A549 (cell line): ENCODE results near the gene TNP2. TPM values are rescaled to one million over a fixed set of nuclear protein-coding genes. Genes with fewer than 3 reads are reported as not detected.

Experiments
- ATAC-seq, 2 experiments: fragments of 200-7000 bp in 1 of 2; fragments of >200 bp in 1 of 2; cut with Nextera tagmentation in 1 of 2; cut with Tn5 transposase in 1 of 2; 3 replicates each; pipeline versions ENCODE4 v1.8.0 to v1.9.1; 2018 to 2020; ENCODE audit warnings: mild to moderate bottlenecking in 1 of 2, moderate library complexity in 1 of 2
- CTCF ChIA-PET: fragments of 300-600 bp; sonication (Branson Sonifier 250); formaldehyde crosslinking; extraction: SDS; loops from one replicate; lab custom pipeline; 2021; ENCODE audit warnings: antibody characterized with exemption, inconsistent platforms; lab: Yijun Ruan, JAX
- POLR2A ChIA-PET: fragments of 350-600 bp; formaldehyde crosslinking; extraction: SDS; loops from one replicate; lab custom pipeline; 2021; ENCODE audit warnings: antibody characterized with exemption, inconsistent platforms; lab: Yijun Ruan, JAX
- DNase-seq, 2 experiments: peaks; one replicate each; pipeline versions ENCODE4 v3.0.0 to v3.0.0-alpha.2; 2011 to 2016; ENCODE audit warnings: low read depth in 1 of 2, low spot score in 1 of 2
- FAIRE-seq: peaks from 2 replicates; lab custom pipeline; 2011; peaks lifted over from hg19 to GRCh38; lab: Jason Lieb, UNC
- H3K27ac ChIP-seq, 2 experiments: fragments of >200 bp; sonication (Bioruptor Twin); formaldehyde crosslinking; 3 replicates each; pipeline ENCODE4 v1.5.1; 2016 to 2017
- H3K4me1 ChIP-seq: fragments of >200 bp; sonication (Bioruptor Twin); formaldehyde crosslinking; 3 replicates; pipeline ENCODE4 v1.6.1; 2016
- H3K4me2 ChIP-seq: fragments of >200 bp; sonication (Bioruptor Twin); formaldehyde crosslinking; 3 replicates; pipeline ENCODE4 v1.6.1; 2016
- H3K4me3 ChIP-seq: fragments of >200 bp; sonication (Bioruptor Twin); formaldehyde crosslinking; 3 replicates; pipeline ENCODE4 v1.5.1; 2016
- H3K9me3 ChIP-seq: fragments of >200 bp; sonication (Bioruptor Twin); formaldehyde crosslinking; 3 replicates; pipeline ENCODE4 v1.6.1; 2016
- BCL3 ChIP-seq: fragments of >200 bp; sonication (Bioruptor Twin); formaldehyde crosslinking; IDR thresholded peaks from 3 replicates; pipeline ENCODE4 v1.6.1; 2016
- BHLHE40 ChIP-seq: IDR thresholded peaks from 2 replicates; pipeline ENCODE4 v1.6.1; 2012; ENCODE audit warnings: low read depth, low read length, inconsistent platforms
- CBX8 ChIP-seq: fragments of 200-600 bp; sonication (generic); IDR thresholded peaks from 2 replicates; pipeline ENCODE4 v1.6.1; 2016
- CHD2 ChIP-seq: fragments of 150-350 bp; IDR thresholded peaks from 2 replicates; pipeline ENCODE4 v1.6.1; 2014; ENCODE audit warnings: low read length; ENCODE audit not compliant: partially characterized antibody
- CHD4 ChIP-seq: fragments of 200-600 bp; sonication (generic); IDR thresholded peaks from 2 replicates; pipeline ENCODE4 v1.6.1; 2016; ENCODE audit warnings: antibody characterized with exemption, mild to moderate bottlenecking, borderline replicate concordance
- E2F6 ChIP-seq: IDR thresholded peaks from 2 replicates; pipeline ENCODE4 v1.6.1; 2012; ENCODE audit warnings: low read depth, borderline replicate concordance
- ESRRA ChIP-seq: fragments of 150-350 bp; IDR thresholded peaks from 2 replicates; pipeline ENCODE4 v1.6.1; 2014; ENCODE audit warnings: mild to moderate bottlenecking, low read length, borderline replicate concordance
- FOSL2 ChIP-seq, 2 experiments: fragments of 450-650 bp in 1 of 2; fragments of >200 bp in 1 of 2; sonication (Bioruptor Twin) in 1 of 2; formaldehyde crosslinking; IDR thresholded peaks; 2 replicates each; pipeline versions ENCODE4 v1.5.0 to v1.6.1; 2016 to 2020; ENCODE audit warnings: mild to moderate bottlenecking in 1 of 2, moderate library complexity in 1 of 2
- FOXS1 ChIP-seq: fragments of 250-450 bp; sonication (Bioruptor Pico); IDR thresholded peaks from 2 replicates; pipeline ENCODE4 v1.5.0; 2020; ENCODE audit warnings: mild to moderate bottlenecking, moderate library complexity
- GATA3 ChIP-seq: IDR thresholded peaks from 2 replicates; pipeline ENCODE4 v1.6.1; 2012; ENCODE audit warnings: borderline replicate concordance
- HES2 ChIP-seq: fragments of >200 bp; sonication (Bioruptor Twin); formaldehyde crosslinking; IDR thresholded peaks from 2 replicates; pipeline ENCODE4 v1.6.1; 2016
- HEYL ChIP-seq: fragments of 250-450 bp; sonication (Bioruptor Pico); IDR thresholded peaks from 2 replicates; pipeline ENCODE4 v1.8.0; 2021; ENCODE audit warnings: mild to moderate bottlenecking, moderate library complexity
- HOXB13 ChIP-seq: fragments of 250-450 bp; sonication (Bioruptor Pico); IDR thresholded peaks from 2 replicates; pipeline ENCODE4 v1.5.0; 2020; ENCODE audit warnings: low read depth, mild to moderate bottlenecking, moderate library complexity
- JUN ChIP-seq, 2 experiments: fragments of >200 bp; sonication (Bioruptor Twin); formaldehyde crosslinking; IDR thresholded peaks; 2 replicates in 1 of 2; 3 replicates in 1 of 2; pipeline ENCODE4 v1.6.1; 2016 to 2017
- JUNB ChIP-seq: fragments of >200 bp; sonication (Bioruptor Twin); formaldehyde crosslinking; IDR thresholded peaks from 2 replicates; pipeline ENCODE4 v1.6.1; 2016
- MAFK ChIP-seq: fragments of 450-650 bp; IDR thresholded peaks from 2 replicates; pipeline ENCODE4 v1.6.1; 2014; ENCODE audit not compliant: partially characterized antibody
- MAX ChIP-seq: IDR thresholded peaks from 2 replicates; pipeline ENCODE4 v1.6.1; 2012
- MYC ChIP-seq: IDR thresholded peaks from 2 replicates; pipeline ENCODE4 v1.6.1; 2012; ENCODE audit warnings: mild to moderate bottlenecking, inconsistent platforms, low read length, improper control_type of control experiment, borderline replicate concordance
- NFE2L2 ChIP-seq: fragments of 150-350 bp; conservative IDR thresholded peaks from 2 replicates; pipeline ENCODE4 v1.6.1; 2014; ENCODE audit warnings: low read length
- NPAS2 ChIP-seq: fragments of 250-450 bp; sonication (Bioruptor Pico); IDR thresholded peaks from 2 replicates; pipeline ENCODE4 v1.8.0; 2022; ENCODE audit warnings: mild to moderate bottlenecking, moderate library complexity, borderline replicate concordance
- NR3C1 ChIP-seq: fragments of >200 bp; sonication (Bioruptor Twin); formaldehyde crosslinking; IDR thresholded peaks from 3 replicates; pipeline ENCODE4 v1.6.1; 2017
- POLR2A ChIP-seq: IDR thresholded peaks from 2 replicates; pipeline ENCODE4 v1.6.1; 2012; ENCODE audit warnings: mild to moderate bottlenecking, low read length
- POLR2AphosphoS2 ChIP-seq: conservative IDR thresholded peaks from 2 replicates; pipeline ENCODE4 v1.6.1; 2012; ENCODE audit warnings: low read length, improper control_type of control experiment, inconsistent platforms
- RAD21 ChIP-seq, 2 experiments: fragments of >200 bp in 1 of 2; sonication (Bioruptor Twin) in 1 of 2; formaldehyde crosslinking in 1 of 2; IDR thresholded peaks in 1 of 2; conservative IDR thresholded peaks in 1 of 2; 2 replicates in 1 of 2; 3 replicates in 1 of 2; pipeline ENCODE4 v1.6.1; 2012 to 2018; ENCODE audit warnings: inconsistent platforms in 1 of 2
- REST ChIP-seq: fragments of 200-600 bp; sonication (generic); IDR thresholded peaks from 2 replicates; pipeline ENCODE4 v1.6.1; 2016; ENCODE audit warnings: antibody characterized with exemption, mild to moderate bottlenecking, moderate library complexity
- RFX5 ChIP-seq: fragments of 450-650 bp; IDR thresholded peaks from 2 replicates; pipeline ENCODE4 v1.7.1; 2014; ENCODE audit warnings: antibody characterized with exemption, mild to moderate bottlenecking, moderate library complexity
- RNF2 ChIP-seq: fragments of 200-600 bp; sonication (generic); IDR thresholded peaks from 2 replicates; pipeline ENCODE4 v1.6.1; 2016; ENCODE audit warnings: low read depth, mild to moderate bottlenecking, antibody characterized with exemption, moderate library complexity, borderline replicate concordance
- SMC3 ChIP-seq: fragments of >200 bp; sonication (Bioruptor Twin); formaldehyde crosslinking; IDR thresholded peaks from 3 replicates; pipeline ENCODE4 v1.6.1; 2018; ENCODE audit warnings: inconsistent platforms
- SREBF2 ChIP-seq: fragments of 450-650 bp; IDR thresholded peaks from 2 replicates; pipeline ENCODE4 v1.6.1; 2014; ENCODE audit warnings: mild to moderate bottlenecking, moderate library complexity
- TP53 ChIP-seq: fragments of 250-450 bp; sonication (Bioruptor Pico); IDR thresholded peaks from 2 replicates; pipeline ENCODE4 v1.5.0; 2021; ENCODE audit warnings: mild to moderate bottlenecking, moderate library complexity
- USF2 ChIP-seq: fragments of 450-650 bp; IDR thresholded peaks from 2 replicates; pipeline ENCODE4 v1.6.1; 2014; ENCODE audit warnings: antibody characterized with exemption
- ZNF302 ChIP-seq: fragments of 250-450 bp; sonication (Bioruptor Pico); IDR thresholded peaks from 2 replicates; pipeline ENCODE4 v1.9.0; 2021; ENCODE audit warnings: inconsistent platforms, mild to moderate bottlenecking, moderate library complexity
- WGBS: methylation state at CpG from one replicate; pipeline ENCODE4 v1.1.6; 2017; ENCODE audit errors: missing lambda C conversion rate; 5-methylcytosine and 5-hydroxymethylcytosine counted together
- polyA plus RNA-seq, 4 experiments: library from polyadenylated mRNA; depleted of rRNA in 3 of 4; stranded (reverse); fragments of >200 nt; fragmentation: RNase III in 1 of 4; extraction: RNeasy Plus Mini Kit Qiagen cat#74134 plus additional on column Dnase treatment in 1 of 4; gene quantifications; 2 replicates in 3 of 4; 3 replicates in 1 of 4; pipeline ENCODE4 v1.2.3, GENCODE V29; 2011 to 2017
- TF ChIP-seq, protein P1 (sequence below): fragments of 250-450 bp; sonication (Bioruptor Pico); IDR thresholded peaks from 2 replicates; pipeline ENCODE4 v1.5.0; 2020; ENCODE audit warnings: low read depth, mild to moderate bottlenecking, moderate library complexity

The TNP2 gene
- polyA plus RNA-seq, 2 of the 4 experiments (the other 2 are of a cell fraction), result not detected

DNA sequence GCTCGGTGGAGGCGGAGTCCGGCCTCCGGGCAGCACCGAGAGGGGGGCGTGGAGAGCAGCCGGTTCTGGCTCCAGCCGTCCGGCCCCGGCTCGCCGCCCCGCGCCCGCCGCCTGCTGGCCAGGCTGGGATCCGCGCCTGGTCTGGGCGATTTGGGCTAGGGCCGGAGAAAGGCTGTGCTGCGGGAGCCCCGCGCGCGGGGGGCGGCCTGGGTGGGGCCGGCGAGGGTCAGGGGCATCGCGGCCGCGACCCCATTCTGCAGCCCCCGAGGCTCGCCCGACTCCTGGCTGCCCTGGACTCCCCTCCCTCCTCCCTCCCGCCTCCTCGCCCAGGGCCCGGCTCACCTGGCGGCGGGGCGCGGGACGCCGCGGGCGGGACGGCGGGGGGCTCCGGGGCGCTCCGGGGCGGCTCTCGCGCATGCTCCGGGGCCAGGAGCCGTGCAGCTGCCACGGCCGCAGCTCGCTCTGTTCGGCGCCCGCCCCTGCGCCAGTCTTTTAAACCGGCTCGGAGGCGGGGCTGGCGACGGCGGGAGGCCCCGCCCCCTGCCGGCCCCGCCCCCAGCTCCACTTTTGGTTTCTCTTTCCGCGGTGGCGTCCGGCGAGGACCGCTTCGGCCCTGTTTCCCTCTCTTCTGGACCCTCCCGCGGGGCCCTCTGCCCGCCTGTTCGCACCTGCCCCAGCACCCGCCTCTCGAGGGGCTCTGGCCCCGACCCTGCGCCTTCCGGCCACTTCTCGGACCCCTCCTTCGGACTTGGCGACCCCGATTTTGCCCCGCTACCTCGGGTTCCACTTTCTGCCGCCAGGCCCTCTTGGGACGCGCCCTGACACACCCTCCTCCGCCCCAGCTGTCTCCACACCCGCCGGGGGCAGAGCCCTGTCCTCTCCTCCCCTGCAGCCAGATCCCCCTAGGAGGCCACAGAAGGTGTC is 13.1 kb downstream of the TNP2 start, which contains the start of gene SOCS1:
SOCS1 (minus strand) TSS at position 468 of the 924 bp plus-strand sequence. CDS start 726 bp downstream, outside the sequence.
- CTCF ChIA-PET, result interaction anchor here (0.7 to 12.3 kb wide), 69 partner anchors 7 to 327 kb away, joined by 3 to 364 read pairs (median 5); partner anchors contain the start of genes CLEC16A, PRM3, RMI2 and TNP2
- no peak for TF ChIP-seq NPAS2 (CRISPR knock-in tag)
- no peak for TF ChIP-seq CHD2
- TF ChIP-seq, protein P1, sequence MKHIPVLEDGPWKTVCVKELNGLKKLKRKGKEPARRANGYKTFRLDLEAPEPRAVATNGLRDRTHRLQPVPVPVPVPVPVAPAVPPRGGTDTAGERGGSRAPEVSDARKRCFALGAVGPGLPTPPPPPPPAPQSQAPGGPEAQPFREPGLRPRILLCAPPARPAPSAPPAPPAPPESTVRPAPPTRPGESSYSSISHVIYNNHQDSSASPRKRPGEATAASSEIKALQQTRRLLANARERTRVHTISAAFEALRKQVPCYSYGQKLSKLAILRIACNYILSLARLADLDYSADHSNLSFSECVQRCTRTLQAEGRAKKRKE, result no peak
- TF ChIP-seq HES2, result no peak
- TF ChIP-seq E2F6, result peak; percentile 66; the same call in 1 of the 2 replicates
- TF ChIP-seq MAX, result no peak
- TF ChIP-seq RNF2, result no peak
- peak; percentile 99 for TF ChIP-seq POLR2A
- TF ChIP-seq USF2, result no peak
- TF ChIP-seq POLR2AphosphoS2, result no peak
- TF ChIP-seq JUN (IDR thresholded peaks at IDR 0.05), result peak; percentile 75 to 93
- no peak for TF ChIP-seq GATA3
- no peak for TF ChIP-seq ESRRA
- TF ChIP-seq BHLHE40, result no peak
- peak; percentile 55 to 79 for TF ChIP-seq RAD21 (conservative IDR thresholded peaks at IDR 0.05 in 1 of 2, IDR thresholded peaks at IDR 0.05 in 1 of 2)
- peak; percentile 98 for TF ChIP-seq BCL3
- no peak for TF ChIP-seq TP53 (CRISPR knock-in tag)
- TF ChIP-seq HEYL (CRISPR knock-in tag), result no peak
- no peak for TF ChIP-seq NFE2L2
- TF ChIP-seq SREBF2, result no peak
- TF ChIP-seq CHD4, result no peak
- no peak for TF ChIP-seq CBX8
- no peak for TF ChIP-seq ZNF302
- TF ChIP-seq MYC, result no peak
- no peak for TF ChIP-seq RFX5
- no peak for TF ChIP-seq REST
- no peak for TF ChIP-seq JUNB
- TF ChIP-seq NR3C1, result no peak
- TF ChIP-seq HOXB13, result no peak
- TF ChIP-seq FOSL2 (IDR thresholded peaks at IDR 0.05), result no peak
- TF ChIP-seq FOSL2 (CRISPR knock-in tag; IDR thresholded peaks at IDR 0.05), result no peak
- TF ChIP-seq FOXS1 (CRISPR knock-in tag), result no peak
- peak; percentile 95 for TF ChIP-seq SMC3
- TF ChIP-seq MAFK, result no peak

More for the DNA sequence above, 13.1 kb downstream of the TNP2 start, which contains the start of gene SOCS1:
- WGBS, result 2% methylated on average over 16 of the region's 100 CpGs
- FAIRE-seq, result no peak
- Histone ChIP-seq H3K27ac (peak within 1 kb of the TSS; percentile 94 to 95), H3K4me2 (peak within 1 kb of the TSS; percentile 100), H3K9me3 (no peaks in the 10 kb centered on the region), H3K4me1 (0 out of 3 replicates have a peak, but pooled peaks cover 5% of the 10 kb centered on the region), H3K4me3 (peak within 1 kb of the TSS; percentile 81)
- peak; percentile 81 to 83 for DNase-seq
- POLR2A ChIA-PET, result interaction anchor here (0.6 to 2.7 kb wide), 64 partner anchors 8 to 764 kb away, joined by 3 to 30 read pairs (median 4); partner anchors contain the start of genes CLEC16A, DEXI, PRM3 and RMI2
- ATAC-seq, result peak; percentile 67 to 75
